WTC11 (cell line): Measurements from ENCODE around the gene PPP1R15B.

Source experiments
- ATF3 ChIP-seq: sonication (generic); formaldehyde crosslinking; conservative IDR thresholded peaks from 2 replicates; pipeline ENCODE4 v1.8.1; 2022; ENCODE audit warnings: mild to moderate bottlenecking, missing genetic modification reagents
- CTCF ChIP-seq: fragments of 200-600 bp; IDR thresholded peaks from 2 replicates; pipeline ENCODE4 v1.8.0; 2022; ENCODE audit warnings: antibody characterized with exemption
- ESRRA ChIP-seq: sonication (generic); formaldehyde crosslinking; IDR thresholded peaks from 2 replicates; pipeline ENCODE4 v1.8.1; 2022; ENCODE audit warnings: mild to moderate bottlenecking, missing genetic modification reagents, borderline replicate concordance
- MAX ChIP-seq: sonication (generic); formaldehyde crosslinking; IDR thresholded peaks from 2 replicates; pipeline ENCODE4 v1.8.0; 2022; ENCODE audit warnings: mild to moderate bottlenecking, missing genetic modification reagents
- MYBL2 ChIP-seq: sonication (generic); formaldehyde crosslinking; IDR thresholded peaks from 2 replicates; pipeline ENCODE4 v1.8.1; 2023; ENCODE audit warnings: mild to moderate bottlenecking, moderate library complexity, missing genetic modification reagents
- NR2C2 ChIP-seq: sonication (generic); formaldehyde crosslinking; IDR thresholded peaks from 2 replicates; pipeline ENCODE4 v1.8.0; 2022; ENCODE audit warnings: mild to moderate bottlenecking, missing genetic modification reagents
- SMAD3 ChIP-seq: sonication (generic); formaldehyde crosslinking; IDR thresholded peaks from 2 replicates; pipeline ENCODE4 v1.8.0; 2022; ENCODE audit warnings: missing genetic modification reagents, mild to moderate bottlenecking, borderline replicate concordance
- SMAD4 ChIP-seq: sonication (generic); formaldehyde crosslinking; IDR thresholded peaks from 2 replicates; pipeline ENCODE4 v1.8.0; 2022; ENCODE audit warnings: mild to moderate bottlenecking, missing genetic modification reagents

- no peak for TF ChIP-seq ESRRA
- no peak for TF ChIP-seq CTCF
- TF ChIP-seq MYBL2 = no peak
- TF ChIP-seq SMAD4 = no peak
- no peak for TF ChIP-seq SMAD3 (CRISPR knock-in tag)
- TF ChIP-seq NR2C2 (CRISPR knock-in tag) = no peak
- no peak for TF ChIP-seq MAX (CRISPR knock-in tag)
- TF ChIP-seq ATF3 (CRISPR knock-in tag) = no peak
These were observed 53.8 kb downstream of the PPP1R15B start for GRCh38 chr1:204357551-204358490.
